Effector memory CD4-positive, alpha-beta T cell (primary cell): ENCODE data around the gene YPEL5.

ENCODE experiments used
- DNase-seq, 3 donors: peaks; one replicate each; pipeline ENCODE4 v3.0.0-alpha.2; 2020
- H3K27ac ChIP-seq: 2 replicates; pipeline ENCODE4 v1.7.0; 2013; ENCODE audit warnings: mild to moderate bottlenecking, low read length, moderate library complexity; ENCODE audit not compliant: insufficient read depth, poor library complexity, severe bottlenecking
- H3K27me3 ChIP-seq: replicated peaks from 2 replicates; pipeline ENCODE4 v1.7.0; 2013; ENCODE audit warnings: mild to moderate bottlenecking, low read length; ENCODE audit not compliant: insufficient read depth, control insufficient read depth, poor library complexity, severe bottlenecking
- H3K36me3 ChIP-seq: 2 replicates; pipeline ENCODE4 v1.7.0; 2013; ENCODE audit warnings: mild to moderate bottlenecking, low read length, moderate library complexity; ENCODE audit not compliant: control insufficient read depth, insufficient read depth
- H3K4me1 ChIP-seq: 2 replicates; pipeline ENCODE4 v1.7.0; 2013; ENCODE audit warnings: low read length, mild to moderate bottlenecking; ENCODE audit not compliant: control insufficient read depth, insufficient read depth, poor library complexity, severe bottlenecking
- H3K4me3 ChIP-seq: 2 replicates; pipeline ENCODE4 v1.7.0; 2013; ENCODE audit warnings: low read length, low read depth, mild to moderate bottlenecking; ENCODE audit not compliant: insufficient read depth, poor library complexity, severe bottlenecking
- H3K9me3 ChIP-seq: 2 replicates; pipeline ENCODE4 v1.7.0; 2013; ENCODE audit warnings: mild to moderate bottlenecking, low read length, moderate library complexity; ENCODE audit not compliant: control insufficient read depth

YPEL5 gene

GRCh38 chr2:30197570-30198192, 50.9 kb downstream of the YPEL5 start:
- DNase-seq = no peak
- Histone ChIP-seq H3K9me3 (no peaks in the 10 kb centered on the region), H3K4me1 (no peaks in the 10 kb centered on the region), H3K4me3 (no peak overlapping the region), H3K27ac (no peak overlapping the region), H3K36me3 (no peaks in the 10 kb centered on the region), H3K27me3 (no peaks in the 10 kb centered on the region)

GRCh38 chr2:30201990-30202389, 55.2 kb downstream of the YPEL5 start:
- Histone ChIP-seq H3K9me3 (no peaks in the 10 kb centered on the region), H3K27me3 (no peaks in the 10 kb centered on the region), H3K27ac (no peak overlapping the region), H3K4me3 (no peak overlapping the region), H3K4me1 (no peaks in the 10 kb centered on the region), H3K36me3 (no peaks in the 10 kb centered on the region)
- no peak for DNase-seq

- H3K36me3 ChIP-seq = no peaks in the 10 kb centered on the region
- DNase-seq = no peak
- H3K27ac ChIP-seq = no peak overlapping the region
- H3K4me3 ChIP-seq = no peak overlapping the region
- no peaks in the 10 kb centered on the region for H3K9me3 ChIP-seq
- H3K4me1 ChIP-seq = no peaks in the 10 kb centered on the region
- no peaks in the 10 kb centered on the region for H3K27me3 ChIP-seq
Observed at GRCh38 chr2:30203156-30203555, 56.3 kb downstream of the YPEL5 start.

GRCh38 chr2:30204281-30204680, 57.5 kb downstream of the YPEL5 start:
- peaks cover 7% of the 10 kb centered on the region for H3K4me1 ChIP-seq
- H3K27me3 ChIP-seq = no peaks in the 10 kb centered on the region

GRCh38 chr2:30205456-30205855, 58.6 kb downstream of the YPEL5 start:
- H3K27ac ChIP-seq = no peak overlapping the region
- H3K27me3 ChIP-seq = no peaks in the 10 kb centered on the region
- peaks cover 7% of the 10 kb centered on the region for H3K4me1 ChIP-seq
- no peaks in the 10 kb centered on the region for H3K36me3 ChIP-seq
- H3K9me3 ChIP-seq = no peaks in the 10 kb centered on the region
- no peak for DNase-seq
- no peak overlapping the region for H3K4me3 ChIP-seq

More at GRCh38 chr2:30204281-30204680, 57.5 kb downstream of the YPEL5 start:
- Histone ChIP-seq H3K27ac (no peak overlapping the region), H3K9me3 (no peaks in the 10 kb centered on the region), H3K36me3 (no peaks in the 10 kb centered on the region), H3K4me3 (no peak overlapping the region)
- no peak for DNase-seq

GRCh38 chr2:30206461-30207430, 59.9 kb downstream of the YPEL5 start:
- no peaks in the 10 kb centered on the region for H3K36me3 ChIP-seq
- no peaks in the 10 kb centered on the region for H3K27me3 ChIP-seq
- H3K4me1 ChIP-seq = peaks cover 7% of the 10 kb centered on the region
- no peak overlapping the region for H3K27ac ChIP-seq
- DNase-seq = no peak
- H3K4me3 ChIP-seq = no peak overlapping the region
- H3K9me3 ChIP-seq = no peaks in the 10 kb centered on the region

GRCh38 chr2:30208453-30208852, 61.6 kb downstream of the YPEL5 start:
- Histone ChIP-seq H3K27ac (no peak overlapping the region), H3K27me3 (no peaks in the 10 kb centered on the region), H3K36me3 (no peaks in the 10 kb centered on the region), H3K4me3 (no peak overlapping the region), H3K4me1 (peaks cover 7% of the 10 kb centered on the region), H3K9me3 (no peaks in the 10 kb centered on the region)
- DNase-seq = peak in 2 of 3 donors; percentile 16 to 25

GRCh38 chr2:30209227-30209626, 62.4 kb downstream of the YPEL5 start:
- Histone ChIP-seq H3K36me3 (no peaks in the 10 kb centered on the region), H3K4me3 (no peak overlapping the region), H3K9me3 (no peaks in the 10 kb centered on the region), H3K27ac (no peak overlapping the region), H3K27me3 (no peaks in the 10 kb centered on the region), H3K4me1 (peaks cover 7% of the 10 kb centered on the region)
- no peak for DNase-seq
